ENCODE results near the gene STOX1.
"Not testable (repeated sequence)": the region's sequence is repeated elsewhere in the genome, so short reads cannot be mapped to it uniquely, and the experiment has no call there.

Gene STOX1

GRCh38 chr10:68826764-68827591, at the start of gene STOX1:
TSS of gene STOX1 (plus strand) at chr10:68827531. CDS start at chr10:68827624, 93 bp downstream.
- peak; percentile 84 for DNase-seq

DNA sequence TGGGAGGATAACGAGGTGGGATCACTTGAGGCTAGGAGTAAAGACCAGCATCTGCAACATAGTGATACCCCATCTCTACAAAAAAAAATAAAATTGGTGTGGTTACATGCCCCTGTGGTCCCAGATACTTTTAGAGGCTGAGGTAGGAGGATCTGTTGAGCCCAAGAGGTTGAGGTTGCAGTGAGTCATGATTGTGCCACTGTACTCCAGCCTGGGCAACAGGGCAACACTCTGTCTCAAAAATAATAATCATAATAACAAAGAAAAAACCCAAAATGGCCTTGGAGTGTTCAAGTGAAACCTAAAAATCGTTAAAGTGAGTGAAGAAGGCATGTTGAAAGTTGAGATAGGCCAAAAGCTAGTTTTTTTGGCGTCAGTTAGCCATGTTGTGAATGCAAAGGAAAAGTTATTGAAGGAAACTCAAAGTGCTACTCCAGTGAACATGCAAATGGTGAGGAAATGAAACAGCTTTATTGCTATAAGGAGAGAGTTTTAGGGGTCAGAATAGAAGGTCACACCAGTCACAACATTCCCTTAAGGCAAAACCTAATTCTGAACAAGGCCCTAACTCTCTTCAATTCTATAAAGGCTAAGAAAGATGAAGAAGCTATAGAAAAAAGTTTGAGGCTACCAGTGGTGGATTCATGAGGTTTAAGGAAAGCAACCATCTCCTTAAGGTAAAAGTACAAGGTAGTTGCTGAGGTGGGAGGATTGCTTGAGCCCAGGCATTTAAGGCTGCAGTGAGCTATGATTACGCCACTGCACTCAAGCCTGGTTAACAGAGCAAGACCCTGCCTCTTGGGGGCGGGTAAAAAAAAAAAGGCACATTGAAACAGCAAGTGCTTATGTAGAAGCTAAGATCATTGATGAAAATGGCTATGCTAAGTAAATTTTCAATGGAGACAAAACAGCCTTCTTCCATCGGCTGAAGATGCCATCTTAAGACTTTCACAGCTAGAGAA, 45.4 kb upstream of the STOX1 start:
- DNase-seq = no peak

DNA sequence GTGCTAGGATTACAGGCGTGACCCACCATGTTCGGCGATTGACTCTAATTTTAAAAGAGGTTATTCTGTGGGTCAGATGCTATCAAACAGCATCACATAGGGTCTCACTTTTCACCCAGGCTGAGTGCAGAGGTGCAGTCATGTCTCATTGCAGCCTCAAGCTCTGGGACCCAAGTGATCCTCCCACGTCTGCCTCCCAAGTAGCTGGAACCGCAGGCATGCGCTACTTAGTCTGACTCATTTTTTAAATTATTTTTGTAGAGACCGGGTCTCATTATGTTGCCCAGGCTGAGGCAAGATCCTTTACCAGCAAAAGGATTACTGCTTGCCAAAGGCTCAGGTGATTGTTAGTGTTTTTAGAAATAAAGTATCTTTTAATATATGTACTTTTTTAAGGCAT, 42.9 kb upstream of the STOX1 start:
- no peak for DNase-seq

- DNase-seq = no peak
These were observed 39.5 kb upstream of the STOX1 start for GRCh38 chr10:68787813-68788212.

DNA sequence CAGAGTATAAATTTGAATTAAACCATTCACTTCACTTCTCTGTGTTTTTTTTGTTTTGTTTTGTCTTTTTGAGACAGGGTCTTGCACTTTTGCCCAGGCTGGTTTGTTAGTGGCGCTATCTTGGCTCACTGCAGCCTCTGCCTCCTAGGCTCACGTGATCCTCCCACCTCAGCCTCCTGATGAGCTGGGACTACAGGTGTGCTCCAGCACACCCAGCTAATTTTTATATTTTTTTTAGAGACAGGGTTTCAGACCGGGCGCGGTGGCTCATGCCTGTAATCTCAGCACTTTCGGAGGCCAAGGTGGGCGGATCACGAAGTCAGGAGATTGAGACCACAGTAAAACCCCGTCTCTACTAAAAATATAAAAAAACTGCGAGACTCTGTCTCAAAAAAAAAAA, 36.9 kb upstream of the STOX1 start:
- no peak for DNase-seq

GRCh38 chr10:68792115-68792514, 35.2 kb upstream of the STOX1 start:
- DNase-seq = no peak

GRCh38 chr10:68795886-68796532, 31.3 kb upstream of the STOX1 start:
- no peak for DNase-seq

DNA sequence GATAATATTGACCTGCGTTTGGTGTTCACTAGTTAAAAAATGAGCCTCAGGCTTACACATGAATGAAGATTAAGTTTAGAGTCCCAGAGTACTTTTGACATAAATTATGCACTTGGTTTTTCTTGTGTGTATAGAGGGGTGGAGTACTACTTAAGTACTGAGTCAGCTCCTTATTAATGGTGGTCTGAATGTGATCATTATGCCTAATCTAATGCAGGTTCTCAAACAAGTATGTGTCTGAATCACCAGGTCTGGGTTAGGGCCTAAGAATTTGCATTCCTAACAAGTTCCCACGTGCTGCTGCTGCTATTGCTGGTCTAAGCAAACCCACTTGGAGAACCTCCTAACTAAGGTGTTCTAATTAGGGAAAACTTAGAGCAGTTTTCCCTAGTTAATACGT, 30.7 kb upstream of the STOX1 start:
- no peak for DNase-seq

DNA sequence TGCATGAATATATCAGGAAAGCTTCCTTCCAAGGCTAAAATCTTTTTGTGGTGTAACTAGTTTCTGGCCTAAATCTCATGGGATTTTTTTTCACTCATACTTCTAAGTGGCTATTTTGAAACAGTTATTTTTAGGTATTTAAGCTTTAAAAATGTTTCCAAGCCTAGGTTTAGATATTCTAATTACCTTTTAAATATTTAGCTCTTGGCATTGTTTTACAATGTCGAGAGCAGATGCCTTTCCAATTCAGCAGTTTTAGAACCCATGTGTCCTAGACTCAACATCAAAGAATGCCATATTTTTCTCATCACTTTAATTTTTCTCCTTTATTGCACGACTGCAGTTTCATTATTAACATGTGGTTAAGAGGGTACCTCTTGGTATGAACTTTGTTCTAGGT, 27.1 kb upstream of the STOX1 start:
- no peak for DNase-seq

DNA sequence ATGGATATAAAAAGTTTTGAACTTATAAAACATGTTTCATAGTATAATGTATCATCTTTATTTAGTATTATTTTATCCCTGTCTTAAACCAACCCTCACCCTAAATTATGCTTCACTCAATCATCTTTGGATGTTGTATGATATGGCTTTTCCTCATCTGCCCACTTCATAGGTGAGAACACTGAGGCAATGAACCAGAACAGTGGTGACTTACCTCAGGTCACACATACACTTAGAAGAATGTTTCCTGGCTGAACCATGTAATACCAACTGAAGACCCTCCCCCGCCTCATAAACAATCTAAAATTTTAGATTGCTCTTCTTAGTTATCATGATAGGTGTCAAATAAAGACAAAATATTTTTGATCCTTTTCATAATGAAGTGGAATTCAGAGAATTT, 22.6 kb upstream of the STOX1 start:
- DNase-seq = no peak

DNA sequence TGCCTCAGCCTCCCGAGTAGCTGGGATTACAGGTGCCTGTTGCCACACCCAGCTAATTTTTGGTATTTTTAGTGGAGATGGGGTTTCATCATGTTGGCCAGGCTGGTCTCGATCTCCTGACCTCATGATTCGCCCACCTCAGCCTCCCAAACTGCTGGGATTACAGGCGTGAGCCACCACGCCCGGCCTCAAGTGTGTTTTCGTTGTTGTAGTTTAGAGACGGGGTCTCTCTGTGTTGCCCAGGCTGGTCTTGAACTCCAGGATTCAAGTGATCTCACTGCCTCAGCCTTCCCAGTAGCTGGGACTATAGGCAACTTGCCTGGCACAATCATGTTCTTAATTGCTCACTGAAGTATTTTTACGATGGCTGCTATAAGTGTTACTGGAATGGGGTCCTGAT, 16.5 kb upstream of the STOX1 start:
- not testable (repeated sequence) for DNase-seq

DNA sequence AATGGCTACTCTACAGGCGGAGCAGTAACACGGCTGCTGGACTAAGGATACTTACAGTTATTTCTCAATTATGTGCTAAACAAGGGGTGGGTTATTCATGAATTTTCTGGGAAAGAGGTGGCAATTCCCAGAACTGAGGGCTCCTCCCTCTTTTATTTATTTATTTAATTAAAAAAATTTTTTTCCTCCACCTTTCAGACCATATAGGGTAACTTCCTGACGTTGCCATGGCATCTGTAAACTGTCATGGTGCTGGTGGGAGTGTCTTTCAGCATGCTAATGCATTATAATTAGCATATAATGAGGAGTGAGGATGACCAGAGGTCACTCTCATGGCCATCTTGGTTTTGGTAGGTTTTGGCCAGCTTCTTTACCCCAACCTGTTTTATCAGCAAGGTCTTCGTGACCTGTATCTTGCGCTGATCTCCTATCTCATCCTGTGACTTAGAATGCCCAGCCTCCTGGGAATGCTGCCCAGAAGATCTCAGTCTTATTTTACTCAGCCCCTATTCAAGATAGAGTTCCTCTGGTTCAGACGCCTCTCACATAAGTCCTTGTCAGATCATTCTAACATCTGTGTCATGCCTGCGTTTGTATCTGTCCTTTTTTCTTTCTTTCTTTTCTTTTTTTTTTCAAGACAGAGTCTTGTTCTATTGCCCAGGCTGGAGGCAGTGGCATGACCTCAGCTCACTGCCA, 15.9 kb upstream of the STOX1 start:
- no peak for DNase-seq

GRCh38 chr10:68812420-68812819, 14.9 kb upstream of the STOX1 start:
- no peak for DNase-seq

GRCh38 chr10:68813559-68813958, 13.8 kb upstream of the STOX1 start:
- DNase-seq = no peak

DNA sequence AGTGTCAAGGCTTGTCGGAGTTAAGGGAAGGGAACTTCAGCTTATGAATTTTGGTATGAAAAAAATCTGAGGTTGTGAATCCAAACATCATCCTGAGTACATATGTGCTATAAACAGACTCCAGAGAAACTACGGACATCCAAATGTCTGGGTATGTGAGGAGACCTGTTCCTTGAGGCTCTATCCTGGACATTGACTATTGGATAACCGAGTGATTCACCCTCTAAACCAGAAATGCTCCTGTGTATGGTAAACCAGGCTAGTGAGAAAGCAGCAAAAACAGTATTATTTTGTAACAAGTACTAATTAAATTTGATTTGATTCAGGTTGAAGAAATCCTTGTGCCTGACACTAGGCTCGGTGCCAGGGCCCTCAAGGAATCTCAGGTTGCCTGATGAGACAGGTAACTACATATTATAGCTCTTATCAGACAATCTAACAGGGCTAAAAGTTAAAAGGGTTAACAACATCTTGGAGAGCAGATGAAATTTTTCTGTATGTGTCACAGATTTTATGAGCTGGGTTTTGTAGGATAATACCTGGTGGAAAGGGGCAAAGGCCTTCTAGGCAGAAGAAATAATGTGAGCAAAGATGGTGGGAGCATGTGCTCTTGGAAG, 10.4 kb upstream of the STOX1 start:
- no peak for DNase-seq

- DNase-seq = not testable (repeated sequence)
These were observed 7.0 kb upstream of the STOX1 start for GRCh38 chr10:68820359-68820758.

GRCh38 chr10:68822626-68823025, 4.7 kb upstream of the STOX1 start:
- DNase-seq = not testable (repeated sequence)

GRCh38 chr10:68827592-68827959, 245 bp downstream of the STOX1 start:
- DNase-seq = not testable (repeated sequence)

DNA sequence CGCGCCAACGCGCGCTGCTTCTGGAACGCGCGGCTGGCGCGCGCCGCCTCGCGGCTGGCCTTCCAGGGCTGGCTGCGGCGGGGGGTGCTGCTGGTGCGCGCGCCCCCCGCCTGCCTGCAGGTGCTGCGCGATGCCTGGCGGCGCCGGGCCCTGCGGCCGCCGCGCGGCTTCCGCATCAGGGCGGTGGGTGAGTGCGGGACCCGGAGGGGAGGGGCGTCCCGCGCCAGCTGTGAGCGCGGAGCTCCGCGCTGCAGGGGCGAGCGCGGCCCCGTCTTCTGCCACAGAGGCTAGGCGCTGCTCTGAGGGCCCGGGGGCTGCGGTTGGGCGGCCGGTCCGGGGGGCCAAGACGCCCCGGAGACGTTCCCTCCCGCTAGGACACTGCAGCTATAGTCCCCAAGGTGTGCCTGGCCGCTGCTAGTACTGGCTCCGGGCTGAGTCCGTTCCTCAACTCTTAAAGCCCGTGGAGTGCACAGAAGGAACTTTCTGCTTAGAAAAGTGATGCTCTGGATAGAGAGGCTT, 811 bp downstream of the STOX1 start:
- peak; percentile 48 for DNase-seq

DNA sequence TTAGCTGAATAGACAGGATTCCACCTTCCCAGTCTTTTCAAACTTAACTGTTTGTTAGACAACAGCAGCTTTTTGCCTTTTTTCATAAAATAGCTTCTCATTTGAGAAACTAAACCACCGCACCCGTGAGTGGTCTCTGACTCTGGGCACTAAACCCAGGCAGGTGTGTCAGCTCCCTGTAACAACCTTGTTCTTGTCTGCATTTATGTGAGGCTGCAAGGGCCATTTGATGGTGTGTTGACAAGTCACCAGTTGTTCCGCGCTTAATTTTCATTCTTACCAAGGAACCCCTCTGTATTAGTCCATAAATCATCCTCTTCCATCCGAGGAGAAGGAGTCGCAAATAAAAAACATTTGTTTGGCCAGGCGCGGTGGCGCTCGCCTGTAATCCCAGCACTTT, 1.5 kb downstream of the STOX1 start:
- DNase-seq = no peak

DNA sequence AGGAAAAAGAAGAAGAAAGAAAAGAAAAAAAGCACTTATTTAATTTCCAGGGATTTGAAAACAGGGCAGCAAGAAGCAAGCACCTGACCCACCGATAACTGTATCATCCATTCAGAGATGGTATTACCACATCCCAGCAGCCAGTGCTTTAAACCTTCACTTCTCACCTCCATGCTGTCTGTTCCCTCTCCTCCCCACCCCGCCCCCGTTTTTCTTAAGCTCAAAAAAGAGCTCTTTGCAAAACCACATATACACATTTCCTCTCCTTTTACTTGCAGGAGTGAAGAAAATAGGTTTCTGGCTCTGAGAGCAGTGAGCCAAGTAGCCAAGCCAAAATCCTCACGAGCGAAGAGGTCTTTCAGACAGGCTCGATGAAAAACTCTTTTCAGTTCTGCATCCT, 2.2 kb downstream of the STOX1 start:
- no peak for DNase-seq

DNA sequence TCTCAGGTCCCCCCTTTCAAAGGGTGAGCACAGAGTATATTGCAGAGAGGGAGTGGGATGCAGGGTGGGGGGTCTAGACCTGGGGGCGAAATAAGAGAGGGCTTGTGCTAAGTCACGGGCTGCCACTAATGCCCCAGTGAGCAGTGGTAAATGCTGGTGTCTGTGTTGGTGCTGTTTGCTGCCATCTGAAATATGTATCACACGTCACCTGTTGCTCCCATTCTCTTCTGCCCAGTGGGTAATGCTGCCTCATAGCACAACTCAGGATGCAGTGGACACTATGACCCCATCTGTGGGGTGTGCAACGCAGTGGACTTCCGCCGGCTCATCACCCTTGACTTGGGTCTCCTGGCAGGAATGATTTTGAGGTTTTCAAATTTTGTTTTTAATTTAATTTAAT, 2.6 kb downstream of the STOX1 start:
- no peak for DNase-seq
